Tibial artery (tissue), 4 donors: ENCODE data around the gene SELPLG.
A peak's percentile ranks its signal among the peaks of the same experiment; 100 is the strongest.

Experiments used
- DNase-seq, 2 donors: peaks; one replicate each; pipeline ENCODE4 v3.0.0-alpha.2; 2019
- H3K27ac ChIP-seq, 2 donors: fragments of 200-600 bp; sonication (generic) in 1 of 2; 1 replicate in 1 of 2; 2 replicates in 1 of 2; pipeline ENCODE4 v1.5.1; 2018 to 2019; ENCODE audit warnings: mild to moderate bottlenecking in 1 of 2
- H3K27me3 ChIP-seq, 2 donors: fragments of 200-600 bp; sonication (generic) in 1 of 2; one replicate each; pipeline versions ENCODE4 v1.5.1 to v1.6.0; 2016 to 2019
- H3K36me3 ChIP-seq, 3 donors: fragments of 200-600 bp; sonication (generic) in 2 of 3; one replicate each; pipeline ENCODE4 v1.5.1; 2016 to 2019; ENCODE audit warnings: mild to moderate bottlenecking in 2 of 3
- H3K4me1 ChIP-seq, 4 donors: fragments of 200-600 bp; sonication (generic) in 2 of 4; 1 replicate in 3 of 4; 2 replicates in 1 of 4; pipeline ENCODE4 v1.5.1; 2016 to 2019
- H3K4me3 ChIP-seq, 2 donors: fragments of 200-600 bp; sonication (generic) in 1 of 2; 1 replicate in 1 of 2; 2 replicates in 1 of 2; pipeline ENCODE4 v1.5.1; 2018 to 2019; ENCODE audit warnings: mild to moderate bottlenecking in 2 of 2
- H3K9me3 ChIP-seq, 3 donors: fragments of 200-600 bp; sonication (generic) in 1 of 3; one replicate each; pipeline ENCODE4 v1.5.1; 2016 to 2019
- intact Hi-C: fragments of 100-400 bp; cut with DNase I; formaldehyde crosslinking; loops from one replicate; pipeline ENCODE4 v1.15.0; 2023; ENCODE audit warnings: low total_unique reads
- TF ChIP-seq, protein P1 (sequence below), 2 experiments: fragments of 200-600 bp in 1 of 2; fragments of 450-650 bp in 1 of 2; IDR thresholded peaks; one replicate each; pipeline ENCODE4 v1.5.1; 2017 to 2019; ENCODE audit warnings: antibody characterized with exemption in 2 of 2, mild to moderate bottlenecking in 1 of 2, moderate library complexity in 1 of 2

Gene SELPLG

DNA sequence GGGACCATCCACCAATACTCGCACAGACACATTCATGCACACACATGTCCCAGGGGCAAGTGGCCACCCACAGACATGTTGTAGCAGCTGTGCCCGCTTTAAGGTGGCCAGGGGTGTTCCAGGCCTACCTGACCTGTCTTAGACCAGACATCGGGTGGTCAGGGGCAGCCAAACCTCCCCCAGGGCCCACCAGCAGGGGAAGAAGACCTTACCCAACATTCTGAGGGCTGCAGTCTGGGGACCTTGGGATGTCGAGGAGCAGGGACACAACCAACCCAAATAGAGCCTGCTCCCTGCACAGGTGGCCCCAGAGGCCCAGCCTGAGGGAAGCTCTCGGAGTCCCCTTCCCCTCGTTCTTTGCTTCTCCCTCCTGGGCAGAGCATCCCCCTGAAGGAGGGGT lies 34.2 kb downstream of the SELPLG start:
- Histone ChIP-seq H3K4me1 (no peaks in the 10 kb centered on the region), H3K36me3 (no peaks in the 10 kb centered on the region), H3K4me3 (no peak overlapping the region), H3K27ac (no peak overlapping the region), H3K9me3 (no peaks in the 10 kb centered on the region), H3K27me3 (peaks cover 0 to 32% of the 10 kb centered on the region in 2 donors)
- DNase-seq, result no peak
- TF ChIP-seq, protein P1, sequence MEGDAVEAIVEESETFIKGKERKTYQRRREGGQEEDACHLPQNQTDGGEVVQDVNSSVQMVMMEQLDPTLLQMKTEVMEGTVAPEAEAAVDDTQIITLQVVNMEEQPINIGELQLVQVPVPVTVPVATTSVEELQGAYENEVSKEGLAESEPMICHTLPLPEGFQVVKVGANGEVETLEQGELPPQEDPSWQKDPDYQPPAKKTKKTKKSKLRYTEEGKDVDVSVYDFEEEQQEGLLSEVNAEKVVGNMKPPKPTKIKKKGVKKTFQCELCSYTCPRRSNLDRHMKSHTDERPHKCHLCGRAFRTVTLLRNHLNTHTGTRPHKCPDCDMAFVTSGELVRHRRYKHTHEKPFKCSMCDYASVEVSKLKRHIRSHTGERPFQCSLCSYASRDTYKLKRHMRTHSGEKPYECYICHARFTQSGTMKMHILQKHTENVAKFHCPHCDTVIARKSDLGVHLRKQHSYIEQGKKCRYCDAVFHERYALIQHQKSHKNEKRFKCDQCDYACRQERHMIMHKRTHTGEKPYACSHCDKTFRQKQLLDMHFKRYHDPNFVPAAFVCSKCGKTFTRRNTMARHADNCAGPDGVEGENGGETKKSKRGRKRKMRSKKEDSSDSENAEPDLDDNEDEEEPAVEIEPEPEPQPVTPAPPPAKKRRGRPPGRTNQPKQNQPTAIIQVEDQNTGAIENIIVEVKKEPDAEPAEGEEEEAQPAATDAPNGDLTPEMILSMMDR (IDR thresholded peaks at IDR 0.05), result no peak
- intact Hi-C loops, result no loop called here

GRCh38 chr12:108598553-108599250 lies 35.0 kb downstream of the SELPLG start:
- H3K4me1 ChIP-seq, result no peaks in the 10 kb centered on the region
- H3K27ac ChIP-seq, result no peak overlapping the region
- intact Hi-C loops, result no loop called here

DNA sequence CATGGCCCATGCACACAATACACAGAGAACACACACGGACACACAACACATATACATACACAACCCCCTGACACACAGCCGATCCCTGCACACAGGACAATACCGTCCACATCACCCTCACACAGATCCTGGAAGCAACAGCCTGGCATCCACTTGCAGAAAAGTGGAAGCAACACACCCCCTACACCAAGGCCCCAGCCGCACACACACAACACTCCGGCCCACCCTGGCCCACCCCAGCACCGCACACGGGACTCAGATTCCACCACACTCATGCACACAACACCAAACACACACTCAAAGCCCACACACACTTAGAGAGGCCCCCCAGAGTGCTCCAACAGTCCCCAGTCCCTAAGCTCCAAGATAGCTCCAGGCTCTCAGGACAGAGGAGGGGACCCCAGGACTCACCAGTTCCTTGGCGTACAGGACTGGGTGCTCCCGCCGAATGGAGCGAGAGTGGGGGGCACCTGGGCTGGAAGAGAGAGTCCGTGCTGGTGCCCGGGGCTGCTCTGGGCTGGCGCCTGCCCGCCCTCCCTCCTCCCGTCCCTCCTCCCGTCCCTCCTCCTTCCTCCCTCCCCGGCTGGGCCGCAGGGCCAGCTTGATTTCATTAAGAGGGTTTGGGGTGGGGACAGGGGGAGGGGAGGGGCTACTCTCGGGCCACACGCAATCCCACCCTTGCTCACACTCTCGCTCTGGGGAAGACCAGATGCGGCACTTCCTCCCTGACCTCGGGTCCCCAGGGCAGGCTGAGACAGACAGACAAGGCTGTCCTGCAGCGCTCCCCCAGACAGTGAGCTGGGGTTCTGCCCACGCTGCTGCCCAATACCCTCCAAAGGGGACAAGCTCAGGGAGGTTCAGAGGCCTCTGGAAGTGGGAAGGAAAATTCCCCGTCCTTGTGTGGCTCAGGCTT lies 35.9 kb downstream of the SELPLG start, which contains the start of gene TMEM119:
Gene TMEM119 (minus strand): TSS at position 526 of the 913 bp plus-strand sequence. CDS start 5,701 bp downstream, outside the sequence.
- peaks cover 0 to 20% of the 10 kb centered on the region in 2 donors for H3K27me3 ChIP-seq
- peak in 1 of 2 donors; percentile 37 for DNase-seq
- TF ChIP-seq, protein P1 (IDR thresholded peaks at IDR 0.05), result no peak
- no peaks in the 10 kb centered on the region for H3K9me3 ChIP-seq
- intact Hi-C loops, result no loop called here
- H3K36me3 ChIP-seq, result no peaks in the 10 kb centered on the region
- H3K4me3 ChIP-seq, result peak within 1 kb of the TSS; percentile 5 to 6
- no peaks in the 10 kb centered on the region for H3K4me1 ChIP-seq
- no peak within 1 kb of the TSS for H3K27ac ChIP-seq

More at GRCh38 chr12:108598553-108599250, 35.0 kb downstream of the SELPLG start:
- H3K4me3 ChIP-seq, result no peak overlapping the region
- H3K27me3 ChIP-seq, result peaks cover 0 to 29% of the 10 kb centered on the region in 2 donors
- H3K9me3 ChIP-seq, result no peaks in the 10 kb centered on the region
- TF ChIP-seq, protein P1 (IDR thresholded peaks at IDR 0.05), result no peak
- no peak for DNase-seq
- no peaks in the 10 kb centered on the region for H3K36me3 ChIP-seq

GRCh38 chr12:108596854-108597558 lies 36.7 kb downstream of the SELPLG start:
- Histone ChIP-seq H3K4me3 (peak overlapping the region in 1 of 2 donors; percentile 5), H3K9me3 (no peaks in the 10 kb centered on the region), H3K36me3 (no peaks in the 10 kb centered on the region), H3K27me3 (peaks cover 0 to 20% of the 10 kb centered on the region in 2 donors), H3K27ac (no peak overlapping the region), H3K4me1 (no peaks in the 10 kb centered on the region)
- intact Hi-C loops, result no loop called here
- TF ChIP-seq, protein P1 (IDR thresholded peaks at IDR 0.05), result no peak
- DNase-seq, result no peak
